Adrenal gland (tissue), 19 donors: ENCODE results near the gene FTH1. TPM values are rescaled to one million over a fixed set of nuclear protein-coding genes. Genes with fewer than 3 reads are reported as not detected.

ENCODE experiments used
- DNase-seq, 7 donors: peaks; one replicate each; pipeline ENCODE4 v3.0.0-alpha.2; 2019 to 2020
- H3K27ac ChIP-seq, 5 donors: fragments of 200-600 bp; sonication (generic) in 4 of 5; 1 replicate in 3 of 5; 2 replicates in 2 of 5; pipeline versions ENCODE4 v1.5.1 to v1.8.0; 2016 to 2020; ENCODE audit warnings: mild to moderate bottlenecking in 1 of 5
- H3K27me3 ChIP-seq: fragments of 200-600 bp; 2 replicates; pipeline ENCODE4 v1.8.0; 2021
- H3K36me3 ChIP-seq, 2 donors: fragments of 200-600 bp; replicated peaks in 1 of 2; 1 replicate in 1 of 2; 2 replicates in 1 of 2; pipeline versions ENCODE4 v1.5.1 to v1.8.0; 2018 to 2022
- H3K4me1 ChIP-seq, 2 donors: fragments of 200-600 bp; replicated peaks in 1 of 2; 1 replicate in 1 of 2; 2 replicates in 1 of 2; pipeline versions ENCODE4 v1.5.1 to v1.8.0; 2018 to 2021
- H3K4me3 ChIP-seq, 4 donors: fragments of 200-600 bp; sonication (generic) in 3 of 4; one replicate each; pipeline ENCODE4 v1.5.1; 2016 to 2018
- H3K9me3 ChIP-seq, 3 donors: fragments of 200-600 bp; sonication (generic) in 1 of 3; replicated peaks in 1 of 3; 1 replicate in 2 of 3; 2 replicates in 1 of 3; pipeline versions ENCODE4 v1.5.1 to v1.8.0; 2016 to 2021
- CTCF ChIP-seq, 6 experiments: fragments of 450-650 bp in 4 of 6; fragments of 200-600 bp in 2 of 6; sonication (generic) in 1 of 6; IDR thresholded peaks; 1 replicate in 5 of 6; 2 replicates in 1 of 6; pipeline versions ENCODE4 v1.5.1 to v1.8.0; 2016 to 2021; ENCODE audit warnings: antibody characterized with exemption in 6 of 6, mild to moderate bottlenecking in 2 of 6, moderate library complexity in 1 of 6
- POLR2A ChIP-seq, 2 donors: fragments of 450-650 bp; IDR thresholded peaks; one replicate each; pipeline ENCODE4 v1.6.1; 2017; ENCODE audit warnings: antibody characterized with exemption in 2 of 2, mild to moderate bottlenecking in 2 of 2, moderate library complexity in 1 of 2
- WGBS, 4 donors: extraction: QIAGEN DNeasy Blood & Tissue Kit in 2 of 4; methylation state at CpG; one replicate each; pipeline versions ENCODE4 v1.1.5 to v1.1.7; 2013 to 2017; 5-methylcytosine and 5-hydroxymethylcytosine counted together
- intact Hi-C, 2 donors: fragments of 100-400 bp; cut with DNase I; formaldehyde crosslinking; loops; one replicate each; pipeline versions ENCODE4 v1.14.1 to v1.15.0; 2022 to 2023
- long read RNA-seq, 10 donors: library from polyadenylated mRNA in 3 of 10; unstranded in 2 of 10; stranded (forward) in 1 of 10; transcript quantifications; one replicate each; pipeline ENCODE4 v2.0.0 and lab custom pipeline, GENCODE V29; 2021 to 2026
- polyA plus RNA-seq, 3 donors: library from polyadenylated mRNA; stranded (reverse); fragments of 200-250 nt in 2 of 3; fragments of 350-450 nt in 1 of 3; fragmentation: Illumina TruSeq in 1 of 3; extraction: RNeasy Lipid Tissue Mini Kit (QIAGEN cat#74804) in 1 of 3; gene quantifications; one replicate each; pipeline ENCODE4 v1.2.3, GENCODE V29; 2013 to 2014
- total RNA-seq, 9 donors: library from RNA; depleted of rRNA in 4 of 9; stranded (reverse); fragments of >200 nt in 4 of 9; fragments of 120-200 nt in 1 of 9; fragmentation: NEBNext Ultra II Directional in 1 of 9; extraction: Animal tissue kit (Norgen Biotek cat#: 25700) in 1 of 9; gene quantifications; one replicate each; pipeline versions ENCODE4 v1.1.0 to v1.2.4, GENCODE V29; 2013 to 2023
- donor health status: healthy with polysubstance abuse.
- donor health status: Bipolar disorder and iron deficiency.
- donor health status: DM: yes; HTN: yes; CAD: no.
- donor health status: DM: no; HTN: no; CAD: no.
- donor health status: DM: no; HTN: no; CAD: no.
- donor health status: DM: yes; HTN: yes; CAD: no.

The FTH1 gene
- total RNA-seq (1,000 to 10,000 TPM in 8 of 9 donors, 100 to 1,000 TPM in 1; 530 to 5,565 (median 3,591) TPM), polyA plus RNA-seq (1,000 to 10,000 TPM; 2,586 to 4,544 (median 2,902) TPM)
- long read RNA-seq, donor 1, transcript FTH1-201 (4 exons, 1,229 nt), result major isoform, 861 of 985 reads
- long read RNA-seq, donor 1, transcript FTH1-211 (3 exons, 788 nt), result minor isoform, 11 of 985 reads
- long read RNA-seq, donor 1, transcript FTH1-208 (4 exons, 912 nt), result minor isoform, 6 of 985 reads
- long read RNA-seq, donor 1, partial matches to known transcripts, result 69 of 985 reads
- long read RNA-seq, donor 1, other reads (novel, unspliced or antisense), result 37 of 985 reads
- long read RNA-seq, donor 2, transcript FTH1-201 (4 exons, 1,229 nt), result major isoform, 707 of 823 reads
- long read RNA-seq, donor 2, transcript FTH1-211 (3 exons, 788 nt), result minor isoform, 8 of 823 reads
- long read RNA-seq, donor 2, partial matches to known transcripts, result 74 of 823 reads
- long read RNA-seq, donor 2, other reads (novel, unspliced or antisense), result 30 of 823 reads
- long read RNA-seq, donor 3, transcript FTH1-208 (4 exons, 912 nt), result minor isoform, 7 of 1,180 reads
- long read RNA-seq, donor 3, transcript FTH1-211 (3 exons, 788 nt), result minor isoform, 10 of 1,180 reads
- long read RNA-seq, donor 3, transcript FTH1-201 (4 exons, 1,229 nt), result major isoform, 1,023 of 1,180 reads
- long read RNA-seq, donor 3, partial matches to known transcripts, result 90 of 1,180 reads
- long read RNA-seq, donor 3, other reads (novel, unspliced or antisense), result 44 of 1,180 reads
- long read RNA-seq, donor 4, transcript FTH1-211 (3 exons, 788 nt), result minor isoform, 12 of 9,523 reads
- long read RNA-seq, donor 4, transcript FTH1-201 (4 exons, 1,229 nt), result major isoform, 9,435 of 9,523 reads
- long read RNA-seq, donor 4, partial matches to known transcripts, result 32 of 9,523 reads
- long read RNA-seq, donor 4, other reads (novel, unspliced or antisense), result 38 of 9,523 reads
- long read RNA-seq, donor 5, transcript FTH1-208 (4 exons, 912 nt), result minor isoform, 5 of 4,733 reads
- long read RNA-seq, donor 5, transcript FTH1-201 (4 exons, 1,229 nt), result major isoform, 4,641 of 4,733 reads
- long read RNA-seq, donor 5, partial matches to known transcripts, result 30 of 4,733 reads
- long read RNA-seq, donor 5, other reads (novel, unspliced or antisense), result 56 of 4,733 reads
- long read RNA-seq, donor 6, transcript FTH1-208 (4 exons, 912 nt), result minor isoform, 8 of 10,655 reads
- long read RNA-seq, donor 6, transcript FTH1-211 (3 exons, 788 nt), result minor isoform, 16 of 10,655 reads
- long read RNA-seq, donor 6, transcript FTH1-201 (4 exons, 1,229 nt), result major isoform, 10,547 of 10,655 reads
- long read RNA-seq, donor 6, partial matches to known transcripts, result 45 of 10,655 reads
- long read RNA-seq, donor 6, other reads (novel, unspliced or antisense), result 34 of 10,655 reads
- long read RNA-seq, donor 7, transcript FTH1-211 (3 exons, 788 nt), result minor isoform, 25 of 552 reads
- long read RNA-seq, donor 7, transcript FTH1-201 (4 exons, 1,229 nt), result major isoform, 474 of 552 reads
- long read RNA-seq, donor 7, partial matches to known transcripts, result 47 of 552 reads
- long read RNA-seq, donor 7, other reads (novel, unspliced or antisense), result 0 of 552 reads
- long read RNA-seq, donor 8, transcript FTH1-211 (3 exons, 788 nt), result minor isoform, 36 of 1,535 reads
- long read RNA-seq, donor 8, transcript FTH1-208 (4 exons, 912 nt), result minor isoform, 7 of 1,535 reads
- long read RNA-seq, donor 8, transcript FTH1-201 (4 exons, 1,229 nt), result major isoform, 1,356 of 1,535 reads
- long read RNA-seq, donor 8, partial matches to known transcripts, result 108 of 1,535 reads
- long read RNA-seq, donor 8, other reads (novel, unspliced or antisense), result 24 of 1,535 reads
- long read RNA-seq, donor 9, transcript FTH1-208 (4 exons, 912 nt), result minor isoform, 6 of 950 reads
- long read RNA-seq, donor 9, transcript FTH1-211 (3 exons, 788 nt), result minor isoform, 15 of 950 reads
- long read RNA-seq, donor 9, transcript FTH1-201 (4 exons, 1,229 nt), result major isoform, 854 of 950 reads
- long read RNA-seq, donor 9, partial matches to known transcripts, result 62 of 950 reads
- long read RNA-seq, donor 9, other reads (novel, unspliced or antisense), result 9 of 950 reads
- long read RNA-seq, donor 10, transcript FTH1-201 (4 exons, 1,229 nt), result major isoform, 329 of 362 reads
- long read RNA-seq, donor 10, partial matches to known transcripts, result 28 of 362 reads
- long read RNA-seq, donor 10, other reads (novel, unspliced or antisense), result 0 of 362 reads

GRCh38 chr11:61967116-61967923 lies at the start of gene FTH1:
FTH1 (minus strand) TSS chr11:61967634; CDS start chr11:61967425, 209 bp downstream.
- H3K27ac ChIP-seq, result peak within 1 kb of the TSS; percentile 90 to 98 (median 97)
- 0 to 2% (median 1%) methylated on average over 32 to 93 of the region's 93 CpGs for WGBS, 4 donors
- DNase-seq, result peak; percentile 91 to 97 (median 94)
- intact Hi-C loops, result no loop called here
- peak within 1 kb of the TSS; percentile 67 to 98 (median 74) for H3K4me3 ChIP-seq
- peaks cover 0 to 31% of the 10 kb centered on the region in 2 donors for H3K36me3 ChIP-seq
- H3K9me3 ChIP-seq, result no peaks in the 10 kb centered on the region
- TF ChIP-seq POLR2A (IDR thresholded peaks at IDR 0.05), result peak; percentile 100
- TF ChIP-seq CTCF (IDR thresholded peaks at IDR 0.05), result no peak
- H3K4me1 ChIP-seq, result peaks cover 41 to 63% of the 10 kb centered on the region in 2 donors
- H3K27me3 ChIP-seq, result no peaks in the 10 kb centered on the region

- Histone ChIP-seq H3K27me3 (no peaks in the 10 kb centered on the region), H3K4me1 (no peaks in the 10 kb centered on the region), H3K4me3 (no peak overlapping the region), H3K9me3 (no peaks in the 10 kb centered on the region), H3K36me3 (no peaks in the 10 kb centered on the region), H3K27ac (no peak overlapping the region)
- intact Hi-C loops, result no loop called here
- WGBS, 4 donors, result 87 to 88% (median 87%) methylated on average over 7 of the region's 7 CpGs
- no peak for DNase-seq
- TF ChIP-seq CTCF (IDR thresholded peaks at IDR 0.05), result no peak
- TF ChIP-seq POLR2A (IDR thresholded peaks at IDR 0.05), result no peak
These were observed 48.2 kb upstream of the FTH1 start for GRCh38 chr11:62015615-62016014.
